Esophagus squamous epithelium (tissue), 5 donors: Measurements from ENCODE around the gene BSPRY. TPM values are rescaled to one million over a fixed set of nuclear protein-coding genes. Genes with fewer than 3 reads are reported as not detected.

Experiments
- DNase-seq: peaks from one replicate; lab custom pipeline; 2025; lab: John Stamatoyannopoulos, UW
- H3K27ac ChIP-seq, 4 donors: fragments of 200-600 bp; sonication (generic); one replicate each; pipeline ENCODE4 v1.5.1; 2016 to 2019; ENCODE audit warnings: mild to moderate bottlenecking in 1 of 4
- H3K27me3 ChIP-seq, 4 donors: fragments of 200-600 bp; sonication (generic); 1 replicate in 3 of 4; 2 replicates in 1 of 4; pipeline versions ENCODE4 v1.5.1 to v1.6.0; 2017 to 2021; ENCODE audit warnings: antibody characterized with exemption in 1 of 4
- H3K36me3 ChIP-seq, 3 donors: fragments of 200-600 bp; sonication (generic); one replicate each; pipeline ENCODE4 v1.5.1; 2016 to 2019
- H3K4me1 ChIP-seq, 3 donors: fragments of 200-600 bp; sonication (generic); one replicate each; pipeline ENCODE4 v1.5.1; 2017 to 2019
- H3K4me3 ChIP-seq, 4 donors: fragments of 200-600 bp; sonication (generic); 1 replicate in 3 of 4; 2 replicates in 1 of 4; pipeline ENCODE4 v1.5.1; 2016 to 2019; ENCODE audit warnings: mild to moderate bottlenecking in 2 of 4, moderate library complexity in 1 of 4
- H3K9me3 ChIP-seq, 3 donors: fragments of 200-600 bp; sonication (generic); one replicate each; pipeline ENCODE4 v1.5.1; 2016 to 2019
- CTCF ChIP-seq, 6 experiments: fragments of 450-650 bp in 4 of 6; fragments of 200-600 bp in 2 of 6; sonication (generic) in 2 of 6; IDR thresholded peaks; one replicate each; pipeline ENCODE4 v1.5.1; 2016 to 2019; ENCODE audit warnings: antibody characterized with exemption in 6 of 6, mild to moderate bottlenecking in 4 of 6, moderate library complexity in 4 of 6
- POLR2A ChIP-seq, 4 donors: fragments of 450-650 bp; IDR thresholded peaks; one replicate each; pipeline ENCODE4 v1.6.1; 2017; ENCODE audit warnings: antibody characterized with exemption in 4 of 4, mild to moderate bottlenecking in 4 of 4, moderate library complexity in 3 of 4
- WGBS, 2 donors: methylation state at CpG; one replicate each; pipeline ENCODE4 v1.1.5; 2018; 5-methylcytosine and 5-hydroxymethylcytosine counted together
- intact Hi-C: fragments of 100-400 bp; cut with DNase I; formaldehyde crosslinking; loops from one replicate; pipeline ENCODE4 v1.15.0; 2022
- total RNA-seq, 4 donors: library from RNA; depleted of rRNA; stranded (reverse); fragments of >200 nt; gene quantifications; one replicate each; pipeline ENCODE4 v1.1.0, GENCODE V29; 2016
- donor health status: DM: yes; HTN: yes; CAD: no.

The BSPRY gene
- total RNA-seq, 4 donors from 2014 or later, result 18.1 to 50.1 (median 37.6) TPM

GRCh38 chr9:113348437-113348836 lies 904 bp upstream of the BSPRY start:
- intact Hi-C loops, result no loop called here
- DNase-seq, result no peak
- peaks cover 0 to 34% (median 0%) of the 10 kb centered on the region in 4 donors for H3K27me3 ChIP-seq
- H3K4me3 ChIP-seq, result no peak overlapping the region
- no peaks in the 10 kb centered on the region for H3K36me3 ChIP-seq
- TF ChIP-seq CTCF (IDR thresholded peaks at IDR 0.05) (no peak), POLR2A (IDR thresholded peaks at IDR 0.05) (no peak)
- H3K9me3 ChIP-seq, result no peaks in the 10 kb centered on the region
- 74 to 82% methylated on average over 2 to 3 of the region's 3 CpGs for WGBS, 2 donors
- H3K4me1 ChIP-seq, result peaks cover 8 to 48% (median 17%) of the 10 kb centered on the region in 3 donors
- H3K27ac ChIP-seq, result no peak overlapping the region

DNA sequence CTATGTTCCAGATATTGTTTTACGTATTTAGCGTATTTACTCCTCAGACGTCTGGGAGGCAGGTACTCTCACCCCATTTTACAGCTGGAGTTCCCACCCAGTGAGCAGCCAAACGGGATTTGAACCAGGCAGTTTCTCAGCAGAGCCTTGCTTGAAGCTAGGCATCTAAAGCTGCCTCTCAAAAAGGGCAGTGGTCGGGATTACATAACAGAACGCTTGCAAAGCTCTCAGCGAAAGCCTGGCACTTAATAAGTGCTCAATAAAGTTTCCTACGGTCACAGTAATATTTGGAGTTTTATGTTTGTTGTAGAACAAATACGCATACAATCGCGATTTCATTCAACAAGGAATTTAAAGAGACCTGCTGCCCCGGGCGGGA lies 286 bp upstream of the BSPRY start:
- H3K4me3 ChIP-seq, result peak overlapping the region; percentile 42 to 71 (median 64)
- peaks cover 0 to 34% (median 0%) of the 10 kb centered on the region in 4 donors for H3K27me3 ChIP-seq
- intact Hi-C loops, result no loop called here
- WGBS, 2 donors, result 26 to 27% methylated on average over 13 of the region's 13 CpGs
- DNase-seq, result no peak
- no peaks in the 10 kb centered on the region for H3K9me3 ChIP-seq
- peak overlapping the region in 1 of 4 donors; percentile 84 for H3K27ac ChIP-seq
- TF ChIP-seq POLR2A (IDR thresholded peaks at IDR 0.05), result no peak
- TF ChIP-seq CTCF (IDR thresholded peaks at IDR 0.05), result no peak
- no peaks in the 10 kb centered on the region for H3K36me3 ChIP-seq
- H3K4me1 ChIP-seq, result peaks cover 8 to 42% (median 10%) of the 10 kb centered on the region in 3 donors

GRCh38 chr9:113350107-113350661 lies 843 bp downstream of the BSPRY start:
- peak overlapping the region; percentile 23 to 84 (median 64) for H3K27ac ChIP-seq
- peaks cover 0 to 8% (median 0%) of the 10 kb centered on the region in 3 donors for H3K36me3 ChIP-seq
- 9 to 18% methylated on average over 13 to 14 of the region's 14 CpGs for WGBS, 2 donors
- peak overlapping the region; percentile 42 to 71 (median 64) for H3K4me3 ChIP-seq
- peaks cover 8 to 36% (median 9%) of the 10 kb centered on the region in 3 donors for H3K4me1 ChIP-seq
- no peak for TF ChIP-seq CTCF (IDR thresholded peaks at IDR 0.05)
- no peak for TF ChIP-seq POLR2A (IDR thresholded peaks at IDR 0.05)
- no peak for DNase-seq
- intact Hi-C loops, result no loop called here
- no peaks in the 10 kb centered on the region for H3K9me3 ChIP-seq
- H3K27me3 ChIP-seq, result peaks cover 0 to 39% (median 0%) of the 10 kb centered on the region in 4 donors

DNA sequence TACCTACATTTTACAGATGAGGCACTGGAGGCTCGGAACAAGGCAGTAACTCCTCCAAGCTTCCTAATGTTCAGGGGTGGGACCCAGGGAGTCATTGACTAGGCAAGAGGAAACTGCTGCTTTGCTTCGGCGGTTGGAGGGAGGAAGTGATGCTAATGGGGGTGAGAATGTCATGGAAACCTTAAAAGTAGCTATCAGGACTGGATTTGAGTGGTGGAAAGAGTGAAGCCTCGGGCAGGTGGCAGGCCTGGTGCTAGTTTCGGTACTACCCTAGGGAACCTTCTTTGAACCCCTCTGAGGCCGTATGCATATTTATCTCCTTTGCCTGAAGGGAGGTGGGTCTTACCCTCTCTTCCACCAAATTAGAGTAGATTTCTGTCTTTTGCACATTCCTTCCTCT lies 1.6 kb downstream of the BSPRY start:
- peaks cover 8 to 36% (median 9%) of the 10 kb centered on the region in 3 donors for H3K4me1 ChIP-seq
- 43 to 58% methylated on average over 6 of the region's 6 CpGs for WGBS, 2 donors

More for the DNA sequence above, 1.6 kb downstream of the BSPRY start:
- TF ChIP-seq CTCF (IDR thresholded peaks at IDR 0.05), result no peak
- Histone ChIP-seq H3K4me3 (no peak overlapping the region), H3K36me3 (peaks cover 0 to 10% (median 0%) of the 10 kb centered on the region in 3 donors), H3K27me3 (peaks cover 0 to 39% (median 0%) of the 10 kb centered on the region in 4 donors), H3K9me3 (no peaks in the 10 kb centered on the region), H3K27ac (peak overlapping the region in 2 of 4 donors; percentile 59 to 84)
- intact Hi-C loops, result no loop called here
- no peak for DNase-seq
